RWPE2 (cell line): ENCODE results near the gene ZDHHC11B.
A peak's percentile ranks its signal among the peaks of the same experiment; 100 is the strongest.
"Not testable (repeated sequence)": the region's sequence is repeated elsewhere in the genome, so short reads cannot be mapped to it uniquely, and the experiment has no call there.

ENCODE experiments used
- ATAC-seq: fragments of 200-7000 bp; cut with Tn5 transposase; 3 replicates; pipeline ENCODE4 v1.9.1; 2021; ENCODE audit warnings: low read depth
- DNase-seq: peaks from one replicate; pipeline ENCODE4 v3.0.0-alpha.2; 2020; ENCODE audit warnings: low spot score
- H3K27ac ChIP-seq: fragments of 450-650 bp; 2 replicates; pipeline ENCODE4 v1.5.1; 2017; ENCODE audit warnings: mild to moderate bottlenecking; ENCODE audit not compliant: poor library complexity, severe bottlenecking
- H3K27me3 ChIP-seq: fragments of 250-450 bp; sonication (Bioruptor Pico); 2 replicates; pipeline ENCODE4 v1.5.1; 2021; ENCODE audit warnings: mild to moderate bottlenecking, moderate library complexity; ENCODE audit not compliant: insufficient read depth, poor library complexity, severe bottlenecking
- H3K36me3 ChIP-seq: fragments of 250-450 bp; sonication (Bioruptor Pico); 2 replicates; pipeline ENCODE4 v1.5.1; 2020; ENCODE audit warnings: low read depth, mild to moderate bottlenecking, moderate library complexity
- H3K4me1 ChIP-seq: fragments of 250-450 bp; sonication (Bioruptor Pico); 2 replicates; pipeline ENCODE4 v1.5.1; 2021; ENCODE audit warnings: mild to moderate bottlenecking, moderate library complexity; ENCODE audit not compliant: insufficient read depth, poor library complexity, severe bottlenecking
- H3K4me3 ChIP-seq: fragments of 250-450 bp; sonication (Bioruptor Pico); 2 replicates; pipeline ENCODE4 v1.5.1; 2021; ENCODE audit warnings: mild to moderate bottlenecking, moderate library complexity; ENCODE audit not compliant: severe bottlenecking
- H3K9me3 ChIP-seq: fragments of 250-450 bp; sonication (Bioruptor Pico); 2 replicates; pipeline ENCODE4 v1.5.1; 2021; ENCODE audit warnings: mild to moderate bottlenecking, moderate library complexity; ENCODE audit not compliant: severe bottlenecking
- TF ChIP-seq, protein P1 (sequence below): fragments of 450-650 bp; IDR thresholded peaks from one replicate; pipeline ENCODE4 v1.5.1; 2017; ENCODE audit warnings: mild to moderate bottlenecking, moderate library complexity; ENCODE audit not compliant: poor library complexity, severe bottlenecking

Gene ZDHHC11B

DNA sequence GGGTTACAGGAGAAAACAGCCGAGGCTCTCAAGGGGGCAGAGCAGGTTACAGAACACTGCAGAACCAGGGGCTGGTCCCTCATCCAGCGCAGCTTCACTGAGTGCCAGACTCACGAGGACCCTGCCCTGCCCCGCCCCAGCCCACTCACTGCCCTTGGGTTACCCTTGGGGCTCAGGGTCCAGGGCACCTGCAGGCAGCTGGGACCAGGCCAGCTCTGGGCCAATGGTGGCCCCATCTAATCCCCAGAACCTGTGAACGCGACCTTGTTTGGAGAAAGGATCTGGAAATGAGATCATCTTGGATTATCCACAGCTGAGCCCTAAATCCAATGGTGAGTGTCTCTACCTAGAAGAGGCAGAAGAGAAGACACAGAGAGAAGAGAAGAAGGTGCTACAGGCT lies 6.1 kb downstream of the ZDHHC11B start:
- H3K9me3 ChIP-seq, ATAC-seq: not testable (repeated sequence)

GRCh38 chr5:777756-778161 lies 6.8 kb downstream of the ZDHHC11B start:
- DNase-seq (peak; percentile 64), ATAC-seq (no peak)
- no peaks in the 10 kb centered on the region for H3K9me3 ChIP-seq
- no peaks in the 10 kb centered on the region for H3K27me3 ChIP-seq
- H3K4me3 ChIP-seq, result no peak overlapping the region
- no peaks in the 10 kb centered on the region for H3K36me3 ChIP-seq
- H3K27ac ChIP-seq, result no peak overlapping the region
- TF ChIP-seq, protein P1, sequence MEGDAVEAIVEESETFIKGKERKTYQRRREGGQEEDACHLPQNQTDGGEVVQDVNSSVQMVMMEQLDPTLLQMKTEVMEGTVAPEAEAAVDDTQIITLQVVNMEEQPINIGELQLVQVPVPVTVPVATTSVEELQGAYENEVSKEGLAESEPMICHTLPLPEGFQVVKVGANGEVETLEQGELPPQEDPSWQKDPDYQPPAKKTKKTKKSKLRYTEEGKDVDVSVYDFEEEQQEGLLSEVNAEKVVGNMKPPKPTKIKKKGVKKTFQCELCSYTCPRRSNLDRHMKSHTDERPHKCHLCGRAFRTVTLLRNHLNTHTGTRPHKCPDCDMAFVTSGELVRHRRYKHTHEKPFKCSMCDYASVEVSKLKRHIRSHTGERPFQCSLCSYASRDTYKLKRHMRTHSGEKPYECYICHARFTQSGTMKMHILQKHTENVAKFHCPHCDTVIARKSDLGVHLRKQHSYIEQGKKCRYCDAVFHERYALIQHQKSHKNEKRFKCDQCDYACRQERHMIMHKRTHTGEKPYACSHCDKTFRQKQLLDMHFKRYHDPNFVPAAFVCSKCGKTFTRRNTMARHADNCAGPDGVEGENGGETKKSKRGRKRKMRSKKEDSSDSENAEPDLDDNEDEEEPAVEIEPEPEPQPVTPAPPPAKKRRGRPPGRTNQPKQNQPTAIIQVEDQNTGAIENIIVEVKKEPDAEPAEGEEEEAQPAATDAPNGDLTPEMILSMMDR, result no peak
- H3K4me1 ChIP-seq, result no peaks in the 10 kb centered on the region

More for the DNA sequence above, 6.1 kb downstream of the ZDHHC11B start:
- not testable (repeated sequence) for H3K36me3 ChIP-seq, H3K27me3 ChIP-seq, H3K4me3 ChIP-seq, DNase-seq, H3K4me1 ChIP-seq, H3K27ac ChIP-seq

DNA sequence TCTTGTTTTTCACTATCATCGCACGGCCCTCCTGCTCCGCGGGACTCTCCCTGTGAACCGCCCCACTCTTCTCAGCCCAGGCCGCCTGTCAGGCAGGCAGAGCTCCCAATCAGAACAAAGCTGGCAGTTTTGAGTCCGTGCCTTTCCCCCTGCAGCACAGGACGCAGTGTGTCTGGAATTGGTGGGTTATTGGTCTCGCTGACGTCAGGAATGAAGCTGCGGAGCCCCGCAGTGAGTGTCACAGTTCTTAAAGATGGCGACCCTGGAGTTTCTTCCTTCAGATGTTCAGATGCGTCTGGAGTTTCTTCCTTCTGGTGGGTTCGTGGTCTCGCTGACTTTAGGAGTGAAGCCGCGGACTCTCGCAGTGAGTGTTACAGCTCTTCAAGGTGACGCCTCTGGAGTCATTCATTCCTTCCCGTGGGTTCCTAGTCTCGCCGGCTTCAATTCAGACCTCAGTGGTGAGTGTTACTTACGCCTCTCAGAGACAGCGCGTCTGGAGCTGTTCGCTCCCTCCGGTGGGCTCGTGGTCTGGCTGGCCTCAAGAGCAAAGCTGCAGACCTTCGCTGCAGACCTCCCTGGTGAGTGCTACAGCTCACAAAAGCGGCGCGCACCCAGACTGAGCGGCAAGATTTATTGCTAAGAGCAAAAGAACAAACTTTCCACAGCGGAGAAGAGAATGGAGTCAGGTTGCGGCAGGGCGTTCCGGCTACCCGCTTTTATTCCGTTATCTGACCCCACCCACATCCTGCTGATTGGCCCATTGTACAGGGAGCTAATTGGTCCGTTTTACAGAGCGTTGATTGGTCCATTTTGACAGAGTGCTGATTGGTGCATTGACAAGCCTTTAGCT lies 7.4 kb downstream of the ZDHHC11B start:
- H3K36me3 ChIP-seq, result no peaks in the 10 kb centered on the region
- DNase-seq, result no peak
- H3K4me1 ChIP-seq, result no peaks in the 10 kb centered on the region
- ATAC-seq, result no peak
- H3K9me3 ChIP-seq, result no peaks in the 10 kb centered on the region
- H3K27ac ChIP-seq, result no peak overlapping the region
- TF ChIP-seq, protein P1, result no peak
- H3K4me3 ChIP-seq, result no peak overlapping the region
- no peaks in the 10 kb centered on the region for H3K27me3 ChIP-seq

- Histone ChIP-seq H3K27me3 (no peaks in the 10 kb centered on the region), H3K4me3 (no peak overlapping the region), H3K4me1 (no peaks in the 10 kb centered on the region), H3K9me3 (no peaks in the 10 kb centered on the region), H3K27ac (no peak overlapping the region), H3K36me3 (no peaks in the 10 kb centered on the region)
- ATAC-seq (no peak), DNase-seq (no peak)
- TF ChIP-seq, protein P1, result no peak
Observed at GRCh38 chr5:775961-776861, 8.3 kb downstream of the ZDHHC11B start.

- not testable (repeated sequence) for DNase-seq, H3K36me3 ChIP-seq, ATAC-seq, H3K4me1 ChIP-seq, H3K4me3 ChIP-seq, H3K27ac ChIP-seq, H3K27me3 ChIP-seq, H3K9me3 ChIP-seq
Observed at GRCh38 chr5:775595-775960, 9.0 kb downstream of the ZDHHC11B start.

- not testable (repeated sequence) for H3K9me3 ChIP-seq, H3K4me3 ChIP-seq, H3K4me1 ChIP-seq, ATAC-seq, H3K27ac ChIP-seq, H3K27me3 ChIP-seq, H3K36me3 ChIP-seq
- peak; percentile 65 for DNase-seq
Observed at GRCh38 chr5:774854-775505, 9.5 kb downstream of the ZDHHC11B start.

GRCh38 chr5:774304-774703 lies 10.2 kb downstream of the ZDHHC11B start:
- peak; percentile 60 for DNase-seq
- ATAC-seq, H3K27me3 ChIP-seq: not testable (repeated sequence)

More at GRCh38 chr5:774304-774703, 10.2 kb downstream of the ZDHHC11B start:
- H3K36me3 ChIP-seq, H3K4me1 ChIP-seq, H3K4me3 ChIP-seq, H3K9me3 ChIP-seq, H3K27ac ChIP-seq: not testable (repeated sequence)
